NCI-H2196 (cell line): ENCODE measurements around the gene NPC1L1.

Experiments
- DNase-seq: peaks from one replicate; lab custom pipeline; 2025; ENCODE audit not compliant: unreplicated experiment; lab: John Stamatoyannopoulos, UW

Gene NPC1L1

DNA sequence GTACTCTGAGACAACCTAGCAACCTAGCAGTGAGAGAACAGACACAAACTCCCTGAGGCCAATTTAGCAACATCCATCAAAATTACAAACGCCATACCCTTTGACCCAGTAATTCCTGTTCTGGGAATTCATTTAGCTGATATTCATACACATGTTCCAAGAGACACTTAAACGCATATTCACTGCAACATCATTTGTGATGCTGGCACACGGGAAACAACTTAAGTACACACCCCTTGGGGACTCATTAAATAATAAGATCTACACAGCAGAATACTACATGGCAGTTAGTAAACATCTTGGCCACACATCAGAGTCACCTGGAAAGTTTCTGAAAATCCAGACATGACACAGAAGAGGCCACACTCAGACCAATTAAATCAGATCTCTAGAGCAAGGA lies 68.3 kb downstream of the NPC1L1 start:
- no peak for DNase-seq

- no peak for DNase-seq
These were observed 69.3 kb downstream of the NPC1L1 start for GRCh38 chr7:44471850-44472249.

DNA sequence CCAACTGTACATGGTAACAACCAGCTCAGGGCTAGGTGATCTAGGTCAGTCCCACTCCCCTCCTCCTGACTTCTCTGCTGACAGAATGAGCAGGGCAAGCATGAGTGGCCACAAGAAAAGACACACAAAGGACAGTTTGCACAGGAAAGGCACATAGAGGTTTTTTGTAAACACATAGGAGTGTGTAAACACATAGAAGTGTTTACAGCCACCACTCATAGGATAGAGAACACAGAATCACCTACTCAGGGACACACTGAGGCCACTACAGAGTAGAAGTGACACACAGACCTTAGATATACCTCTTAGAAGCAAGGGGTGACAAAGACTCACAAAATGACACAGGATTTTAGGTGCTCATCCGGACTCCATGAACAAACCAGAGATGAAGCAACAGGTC lies 69.7 kb downstream of the NPC1L1 start:
- DNase-seq = no peak

GRCh38 chr7:44470628-44471245 lies 70.4 kb downstream of the NPC1L1 start:
- no peak for DNase-seq

DNA sequence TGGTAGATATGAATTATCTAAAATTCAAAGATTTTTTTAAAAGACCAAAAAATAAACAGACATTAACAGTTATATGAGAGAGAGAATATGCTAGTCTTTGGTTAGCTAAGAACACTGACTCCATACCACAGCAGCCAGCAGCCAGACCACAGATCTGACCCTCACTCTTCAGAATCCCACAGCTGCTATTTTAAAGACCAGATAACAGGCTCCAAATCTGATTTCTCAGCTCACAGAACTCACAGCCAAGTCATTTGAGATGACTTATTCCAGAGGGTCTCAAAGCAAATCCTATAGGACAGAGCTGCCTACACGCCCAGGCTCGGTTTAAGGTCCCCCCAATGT lies 71.0 kb downstream of the NPC1L1 start:
- no peak for DNase-seq

- DNase-seq = no peak
These were observed 71.5 kb downstream of the NPC1L1 start for GRCh38 chr7:44469461-44470134.

- DNase-seq = no peak
These were observed 73.9 kb downstream of the NPC1L1 start for GRCh38 chr7:44467217-44467548.

DNA sequence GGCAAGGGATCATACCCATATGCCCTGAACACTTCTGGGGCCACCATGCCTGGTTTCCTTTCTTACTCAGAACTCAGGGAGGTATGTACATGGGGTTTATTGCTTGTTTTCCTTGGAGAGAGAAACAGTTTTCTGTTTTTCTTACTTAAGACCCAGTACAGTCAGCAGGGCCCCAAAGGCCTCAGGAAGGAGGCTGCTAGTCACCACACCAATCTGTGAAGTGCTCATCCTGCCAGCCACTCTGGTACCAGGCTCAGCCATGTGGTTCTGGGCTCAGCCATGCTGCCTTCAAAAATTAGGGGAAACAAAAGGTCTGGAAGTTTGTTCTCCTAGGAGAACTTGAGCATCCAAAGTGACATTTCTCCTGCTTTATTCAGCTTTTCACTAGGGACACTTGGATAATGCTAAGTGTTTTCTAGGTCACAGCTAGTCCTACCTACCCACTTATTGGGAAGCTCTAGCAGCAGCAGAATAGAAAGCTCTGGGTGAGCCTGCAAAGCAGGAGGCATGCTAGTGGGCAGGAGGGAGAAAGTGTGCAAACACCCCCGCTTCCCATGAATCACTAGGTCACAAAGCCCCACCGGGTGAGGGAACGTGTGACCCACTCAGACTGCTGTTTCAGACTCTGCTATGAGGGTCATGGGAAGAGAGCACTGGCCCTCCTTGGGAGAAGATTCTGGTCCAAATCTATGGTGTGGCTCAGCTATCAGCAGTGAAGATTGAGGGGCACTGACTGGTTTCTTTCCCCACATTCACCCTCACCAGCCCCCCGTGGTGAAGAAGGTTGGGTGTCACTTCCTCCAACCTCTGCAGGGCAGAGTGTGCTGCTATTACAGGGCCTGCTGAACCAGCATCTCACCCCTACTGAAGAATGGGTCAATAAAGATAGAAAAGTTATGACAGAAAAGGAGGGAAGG lies 74.6 kb downstream of the NPC1L1 start:
- no peak for DNase-seq

GRCh38 chr7:44465490-44465889 lies 75.6 kb downstream of the NPC1L1 start:
- DNase-seq = no peak

DNA sequence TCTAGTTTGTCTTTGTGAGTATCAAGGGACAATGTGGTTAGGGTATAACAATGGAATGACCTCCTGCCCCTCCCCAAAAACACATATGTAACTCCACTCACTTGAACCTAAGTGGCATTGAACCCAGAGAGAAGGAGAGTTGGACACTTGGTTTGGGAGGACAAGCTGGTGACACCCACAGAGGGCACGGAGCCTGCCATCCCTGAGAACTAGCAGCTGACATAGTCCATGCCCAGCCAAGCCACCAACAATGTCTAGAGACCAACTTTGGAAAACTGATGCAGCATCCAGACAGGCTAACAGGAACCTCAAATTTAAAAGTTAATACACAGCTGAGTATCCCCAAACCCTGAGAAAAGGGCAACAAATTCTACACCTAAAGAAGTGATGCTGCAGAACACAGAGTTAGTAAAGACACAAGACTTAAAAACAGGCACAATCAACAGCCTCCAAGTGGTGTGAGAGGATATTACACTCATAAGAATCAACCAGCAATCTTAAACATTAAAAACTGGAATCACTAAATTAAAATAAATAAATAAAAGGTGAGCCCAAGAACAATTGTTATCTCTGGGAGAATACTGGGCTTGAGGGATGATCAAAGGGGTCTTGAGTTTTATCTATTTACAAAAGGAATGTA lies 77.8 kb downstream of the NPC1L1 start:
- DNase-seq = no peak
